Peyer's patch (tissue), 4 donors: Measurements from ENCODE around the gene ZNF302. TPM values are rescaled to one million over a fixed set of nuclear protein-coding genes. Genes with fewer than 3 reads are reported as not detected.

Source experiments
- DNase-seq, 3 donors: peaks; one replicate each; pipeline ENCODE4 v3.0.0-alpha.2; 2017 to 2019
- H3K27ac ChIP-seq, 4 donors: fragments of 200-600 bp; sonication (generic); one replicate each; pipeline ENCODE4 v1.5.1; 2016 to 2019
- H3K27me3 ChIP-seq, 2 donors: fragments of 200-600 bp; sonication (generic); one replicate each; pipeline ENCODE4 v1.5.1; 2019
- H3K36me3 ChIP-seq, 3 donors: fragments of 200-600 bp; sonication (generic); one replicate each; pipeline ENCODE4 v1.5.1; 2016 to 2019
- H3K4me1 ChIP-seq, 4 donors: fragments of 200-600 bp; sonication (generic); one replicate each; pipeline ENCODE4 v1.5.1; 2016 to 2019
- H3K4me3 ChIP-seq, 4 donors: fragments of 200-600 bp; sonication (generic); 1 replicate in 3 of 4; 2 replicates in 1 of 4; pipeline ENCODE4 v1.5.1; 2016 to 2019; ENCODE audit warnings: mild to moderate bottlenecking in 1 of 4
- H3K9me3 ChIP-seq, 4 donors: fragments of 200-600 bp; sonication (generic); one replicate each; pipeline ENCODE4 v1.5.1; 2016 to 2019; ENCODE audit warnings: mild to moderate bottlenecking in 1 of 4
- CTCF ChIP-seq, 6 experiments: fragments of 450-650 bp in 4 of 6; fragments of 200-600 bp in 2 of 6; sonication (generic) in 1 of 6; IDR thresholded peaks; one replicate each; pipeline ENCODE4 v1.5.1; 2017 to 2019; ENCODE audit warnings: antibody characterized with exemption in 6 of 6, mild to moderate bottlenecking in 3 of 6, moderate library complexity in 1 of 6
- POLR2A ChIP-seq, 2 donors: fragments of 450-650 bp; IDR thresholded peaks; one replicate each; pipeline ENCODE4 v1.5.1; 2017; ENCODE audit warnings: antibody characterized with exemption in 2 of 2, mild to moderate bottlenecking in 2 of 2, moderate library complexity in 2 of 2
- total RNA-seq, 4 donors: library from RNA; depleted of rRNA; stranded (reverse); fragments of >200 nt; gene quantifications; one replicate each; pipeline ENCODE4 v1.1.0, GENCODE V29; 2016

Gene ZNF302
- total RNA-seq, result 10 to 100 TPM; 17.3 to 28.4 (median 25.0) TPM

GRCh38 chr19:34677386-34678084 is at the start of gene ZNF302:
Gene ZNF302 (plus strand): TSS chr19:34677678. CDS start chr19:34678805, 1,127 bp downstream.
- Histone ChIP-seq H3K36me3 (peaks cover 0 to 38% (median 0%) of the 10 kb centered on the region in 3 donors), H3K27me3 (no peaks in the 10 kb centered on the region), H3K4me3 (peak within 1 kb of the TSS; percentile 54 to 96 (median 84)), H3K9me3 (peaks cover 0 to 20% (median 3%) of the 10 kb centered on the region in 4 donors), H3K4me1 (peaks cover 0 to 11% (median 0%) of the 10 kb centered on the region in 4 donors), H3K27ac (peak within 1 kb of the TSS; percentile 80 to 99 (median 92))
- DNase-seq, result peak; percentile 95 to 99 (median 97)
- TF ChIP-seq CTCF (IDR thresholded peaks at IDR 0.05) (no peak), POLR2A (IDR thresholded peaks at IDR 0.05) (peak; percentile 61 to 79)

- DNase-seq, result no peak
Observed at GRCh38 chr19:34633802-34634201, 43.7 kb upstream of the ZNF302 start.

GRCh38 chr19:34639491-34640085 is 37.9 kb upstream of the ZNF302 start:
- DNase-seq, result peak in 2 of 3 donors; percentile 52 to 66
- Histone ChIP-seq H3K4me1 (no peaks in the 10 kb centered on the region), H3K27me3 (no peaks in the 10 kb centered on the region), H3K9me3 (peaks cover 0 to 7% (median 0%) of the 10 kb centered on the region in 4 donors), H3K4me3 (no peak overlapping the region), H3K36me3 (no peaks in the 10 kb centered on the region), H3K27ac (no peak overlapping the region)
- TF ChIP-seq CTCF (IDR thresholded peaks at IDR 0.05) (peak; percentile 63 to 78 (median 75)), POLR2A (IDR thresholded peaks at IDR 0.05) (no peak)

More at GRCh38 chr19:34633802-34634201, 43.7 kb upstream of the ZNF302 start:
- TF ChIP-seq CTCF (IDR thresholded peaks at IDR 0.05), result no peak
- no peak for TF ChIP-seq POLR2A (IDR thresholded peaks at IDR 0.05)
- H3K27me3 ChIP-seq, result no peaks in the 10 kb centered on the region
- no peak overlapping the region for H3K27ac ChIP-seq
- no peaks in the 10 kb centered on the region for H3K4me1 ChIP-seq
- no peaks in the 10 kb centered on the region for H3K36me3 ChIP-seq
- peaks cover 0 to 7% (median 0%) of the 10 kb centered on the region in 4 donors for H3K9me3 ChIP-seq
- H3K4me3 ChIP-seq, result no peak overlapping the region

- H3K9me3 ChIP-seq, result no peaks in the 10 kb centered on the region
- no peak for DNase-seq
- no peaks in the 10 kb centered on the region for H3K4me1 ChIP-seq
- TF ChIP-seq POLR2A (IDR thresholded peaks at IDR 0.05) (no peak), CTCF (IDR thresholded peaks at IDR 0.05) (no peak)
- no peak overlapping the region for H3K27ac ChIP-seq
- no peak overlapping the region for H3K4me3 ChIP-seq
- H3K27me3 ChIP-seq, result no peaks in the 10 kb centered on the region
- H3K36me3 ChIP-seq, result no peaks in the 10 kb centered on the region
Observed at GRCh38 chr19:34642241-34642640, 35.2 kb upstream of the ZNF302 start.

GRCh38 chr19:34644991-34645461 is 32.5 kb upstream of the ZNF302 start:
- no peak overlapping the region for H3K4me3 ChIP-seq
- TF ChIP-seq CTCF (IDR thresholded peaks at IDR 0.05), result no peak
- no peak for TF ChIP-seq POLR2A (IDR thresholded peaks at IDR 0.05)
- H3K36me3 ChIP-seq, result no peaks in the 10 kb centered on the region
- H3K9me3 ChIP-seq, result no peaks in the 10 kb centered on the region
- H3K4me1 ChIP-seq, result no peaks in the 10 kb centered on the region
- no peaks in the 10 kb centered on the region for H3K27me3 ChIP-seq
- H3K27ac ChIP-seq, result no peak overlapping the region
- no peak for DNase-seq
